ENCODE results near the gene LAMA5. TPM values are rescaled to one million over a fixed set of nuclear protein-coding genes. Genes with fewer than 3 reads are reported as not detected.

The LAMA5 gene
- total RNA-seq, 1 donor from 2014 or later = 14.1 TPM

GRCh38 chr20:62353289-62354030 lies 13.7 kb downstream of the LAMA5 start:
- Histone ChIP-seq H3K4me1 (ENCODE audit: control insufficient read depth in 3 of 3, insufficient read depth in 3 of 3, low read length in 3 of 3) (peaks cover 54 to 65% (median 63%) of the 10 kb centered on the region in 3 donors), H3K4me3 (ENCODE audit: low read length in 3 of 3) (peak overlapping the region in 1 of 3 donors; percentile 27), H3K9me3 (ENCODE audit: control insufficient read depth in 3 of 3, low read length in 3 of 3) (no peaks in the 10 kb centered on the region), H3K27me3 (ENCODE audit: control insufficient read depth in 3 of 3, insufficient read depth in 3 of 3, low read length in 3 of 3) (no peaks in the 10 kb centered on the region), H3K36me3 (ENCODE audit: control insufficient read depth in 3 of 3, insufficient read depth in 3 of 3, low read length in 3 of 3) (peaks cover 0 to 5% (median 5%) of the 10 kb centered on the region in 3 donors), H3K27ac (ENCODE audit: low read depth, low read length) (peak overlapping the region; percentile 68), H3K9ac (ENCODE audit: low read depth in 1 of 3, low read length in 3 of 3) (peak overlapping the region in 2 of 3 donors; percentile 32 to 60)

DNA sequence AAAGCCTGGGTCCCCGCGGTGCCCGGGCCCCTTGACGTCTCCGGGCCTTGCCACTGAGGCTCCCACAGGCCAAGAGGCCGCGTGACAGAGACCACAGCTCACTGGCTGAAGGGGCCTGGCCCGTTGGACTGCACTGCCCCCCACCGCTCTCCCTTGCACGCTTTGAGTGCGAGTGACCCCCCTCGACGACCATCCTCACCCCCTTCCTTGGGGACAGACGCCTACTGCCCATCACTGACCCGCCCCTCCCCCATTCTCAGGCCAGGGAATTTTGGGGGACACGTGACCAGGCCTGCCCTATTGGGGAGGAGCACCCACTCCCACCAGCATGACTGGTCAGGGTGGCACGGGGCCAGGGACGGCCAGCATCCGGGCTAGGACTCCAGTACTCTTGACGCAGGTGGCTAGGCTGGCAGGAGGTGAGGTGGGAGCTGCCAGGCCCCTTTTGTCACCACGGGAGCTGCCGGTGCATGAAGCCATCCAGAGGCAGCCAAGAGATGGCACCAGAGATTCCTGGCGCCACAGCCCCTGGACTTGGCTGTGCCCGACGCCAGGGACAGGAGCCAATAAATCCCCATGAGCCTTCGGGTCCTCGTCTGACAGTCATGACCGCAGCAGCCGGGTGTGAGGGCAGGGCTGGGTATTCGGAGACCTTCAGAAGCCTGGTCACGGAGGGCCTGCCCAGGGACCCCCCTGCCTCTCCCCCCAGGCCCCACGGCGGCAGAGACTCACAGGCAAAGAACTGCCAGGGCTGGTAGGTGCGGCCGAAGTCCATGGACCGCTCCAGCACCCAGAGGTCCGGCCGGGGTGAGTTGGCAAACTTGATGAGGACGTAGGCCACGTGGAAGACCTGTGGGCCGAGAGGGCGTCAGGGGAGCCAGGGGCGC lies 14.5 kb downstream of the LAMA5 start:
- no peaks in the 10 kb centered on the region for H3K9me3 ChIP-seq (ENCODE audit: control insufficient read depth in 3 of 3, low read length in 3 of 3)
- peaks cover 50 to 61% (median 59%) of the 10 kb centered on the region in 3 donors for H3K4me1 ChIP-seq (ENCODE audit: control insufficient read depth in 3 of 3, insufficient read depth in 3 of 3, low read length in 3 of 3)
- H3K9ac ChIP-seq (ENCODE audit: low read depth in 1 of 3, low read length in 3 of 3) = peak overlapping the region in 2 of 3 donors; percentile 32 to 60
- peak overlapping the region in 1 of 3 donors; percentile 31 for H3K4me3 ChIP-seq (ENCODE audit: low read length in 3 of 3)
- no peaks in the 10 kb centered on the region for H3K27me3 ChIP-seq (ENCODE audit: control insufficient read depth in 3 of 3, insufficient read depth in 3 of 3, low read length in 3 of 3)
- H3K27ac ChIP-seq (ENCODE audit: low read depth, low read length) = peak overlapping the region; percentile 68
- peaks cover 0 to 5% (median 5%) of the 10 kb centered on the region in 3 donors for H3K36me3 ChIP-seq (ENCODE audit: control insufficient read depth in 3 of 3, insufficient read depth in 3 of 3, low read length in 3 of 3)

DNA sequence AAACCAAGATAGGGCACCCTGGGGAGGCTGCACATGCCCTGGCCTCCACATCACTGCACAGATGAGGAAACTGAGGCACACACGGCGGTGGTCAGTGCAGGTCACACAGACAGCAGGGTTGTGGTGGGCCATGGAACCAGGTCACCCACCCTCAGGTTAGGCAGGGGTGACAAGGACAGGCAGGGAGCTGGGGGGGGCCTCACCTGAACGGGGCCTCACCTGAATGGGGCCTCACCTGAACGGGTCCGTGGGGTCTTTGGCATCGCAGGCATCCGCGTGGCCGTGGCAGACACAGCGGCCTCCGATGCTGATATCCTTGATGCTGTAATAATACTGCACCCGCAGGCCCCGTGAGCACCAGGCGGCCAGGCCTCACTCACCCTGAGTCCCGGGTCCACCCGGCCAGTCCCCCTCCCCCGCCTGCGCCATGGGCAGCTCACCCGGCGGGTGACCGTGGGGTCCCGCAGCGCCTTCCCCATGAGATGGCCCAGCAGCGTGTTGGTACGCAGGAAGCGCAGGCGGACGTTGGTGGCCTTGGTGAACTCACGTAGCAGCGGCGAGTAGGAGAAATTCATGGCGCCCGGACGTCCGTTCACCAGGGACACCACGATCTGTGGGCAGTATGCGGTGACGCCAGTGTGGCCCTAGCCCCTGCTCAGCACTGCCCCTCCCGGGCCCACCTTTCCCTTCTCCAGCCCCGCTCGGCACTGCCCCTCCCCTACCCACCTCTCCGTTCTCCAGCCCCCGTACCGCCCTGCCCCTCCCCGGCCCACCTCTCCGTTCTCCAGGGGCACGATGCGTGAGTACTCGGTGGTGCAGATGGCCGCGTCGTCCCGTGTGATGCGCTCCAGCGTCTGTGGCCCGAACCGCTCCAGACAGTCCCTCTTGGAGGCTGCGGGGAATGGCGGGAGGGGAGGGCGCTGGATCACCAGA lies 15.4 kb downstream of the LAMA5 start:
- no peak overlapping the region for H3K4me3 ChIP-seq (ENCODE audit: low read length in 3 of 3)
- H3K9me3 ChIP-seq (ENCODE audit: control insufficient read depth in 3 of 3, low read length in 3 of 3) = no peaks in the 10 kb centered on the region
- H3K36me3 ChIP-seq (ENCODE audit: control insufficient read depth in 3 of 3, insufficient read depth in 3 of 3, low read length in 3 of 3) = peaks cover 0 to 5% (median 5%) of the 10 kb centered on the region in 3 donors
- H3K9ac ChIP-seq (ENCODE audit: low read depth in 1 of 3, low read length in 3 of 3) = no peak overlapping the region
- peaks cover 46 to 61% (median 59%) of the 10 kb centered on the region in 3 donors for H3K4me1 ChIP-seq (ENCODE audit: control insufficient read depth in 3 of 3, insufficient read depth in 3 of 3, low read length in 3 of 3)
- no peaks in the 10 kb centered on the region for H3K27me3 ChIP-seq (ENCODE audit: control insufficient read depth in 3 of 3, insufficient read depth in 3 of 3, low read length in 3 of 3)
- H3K27ac ChIP-seq (ENCODE audit: low read depth, low read length) = no peak overlapping the region

DNA sequence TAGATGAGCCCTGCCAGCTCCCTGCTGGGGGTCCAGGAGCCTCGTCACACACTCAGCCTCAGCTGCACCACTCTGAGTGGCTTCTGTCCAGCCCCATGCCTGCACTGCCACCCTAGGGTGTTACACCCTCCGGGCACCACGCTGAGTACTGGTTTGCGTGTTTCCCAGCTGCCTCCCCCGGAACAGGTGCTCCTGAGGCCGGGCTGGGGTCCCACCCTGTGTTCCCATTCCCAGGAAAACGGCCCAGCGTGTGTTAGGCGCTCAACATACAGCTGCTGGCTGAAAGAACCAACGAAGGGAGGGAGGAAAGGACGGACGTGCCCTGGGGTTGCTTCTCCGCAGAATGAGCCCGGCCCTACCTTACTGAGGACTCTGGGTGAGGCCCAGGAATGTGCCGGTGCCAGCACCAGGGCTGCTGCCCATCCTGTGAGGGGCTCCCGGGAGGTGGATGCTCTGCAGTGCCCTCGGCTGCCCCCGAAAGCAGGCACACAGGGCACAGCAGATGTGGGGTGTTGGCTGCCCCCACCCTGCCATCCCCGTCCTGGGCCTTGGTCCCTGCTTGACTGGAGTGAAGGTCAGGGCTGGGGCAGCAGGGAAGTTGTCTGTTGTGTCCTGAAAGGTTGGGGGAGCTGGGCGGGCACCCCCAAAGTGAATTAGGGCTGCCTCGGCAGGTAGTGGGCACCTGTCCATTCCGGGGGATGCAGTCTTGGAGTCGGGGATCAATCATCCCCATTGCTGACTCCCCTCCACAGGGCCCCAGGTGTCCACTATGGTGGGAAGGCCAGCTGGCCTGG lies 16.3 kb downstream of the LAMA5 start:
- Histone ChIP-seq H3K9ac (ENCODE audit: low read depth in 1 of 3, low read length in 3 of 3) (no peak overlapping the region), H3K27ac (ENCODE audit: low read depth, low read length) (no peak overlapping the region), H3K36me3 (ENCODE audit: control insufficient read depth in 3 of 3, insufficient read depth in 3 of 3, low read length in 3 of 3) (peaks cover 0 to 7% (median 5%) of the 10 kb centered on the region in 3 donors), H3K4me1 (ENCODE audit: control insufficient read depth in 3 of 3, insufficient read depth in 3 of 3, low read length in 3 of 3) (peaks cover 37 to 54% (median 53%) of the 10 kb centered on the region in 3 donors), H3K27me3 (ENCODE audit: control insufficient read depth in 3 of 3, insufficient read depth in 3 of 3, low read length in 3 of 3) (no peaks in the 10 kb centered on the region), H3K9me3 (ENCODE audit: control insufficient read depth in 3 of 3, low read length in 3 of 3) (no peaks in the 10 kb centered on the region), H3K4me3 (ENCODE audit: low read length in 3 of 3) (no peak overlapping the region)

DNA sequence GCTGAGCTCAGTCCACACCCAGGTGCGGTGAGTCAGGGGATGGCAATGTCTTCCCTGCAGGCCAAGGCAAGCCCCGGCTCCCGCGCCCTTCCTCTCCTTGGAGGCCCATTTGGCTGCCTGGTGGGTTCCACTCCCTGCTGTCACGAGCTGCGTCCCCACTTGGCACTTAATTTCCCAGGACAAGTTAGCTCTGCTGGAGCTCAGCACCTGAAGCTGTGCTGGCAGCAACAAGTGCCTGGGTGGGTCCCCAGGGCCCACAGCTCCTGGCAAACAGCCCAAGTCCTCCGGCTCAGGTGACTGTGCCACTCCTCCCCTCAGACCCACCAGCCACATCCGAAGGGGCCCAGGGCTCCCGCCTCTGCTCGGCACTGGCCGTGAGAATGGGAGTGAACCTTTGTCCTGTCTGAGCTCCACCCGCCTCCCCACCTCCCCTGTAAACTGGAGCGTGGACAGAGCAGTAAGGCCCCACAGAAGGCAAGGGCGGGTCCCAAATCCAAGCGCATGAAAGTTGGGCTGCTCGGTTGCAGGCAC lies 16.9 kb downstream of the LAMA5 start:
- peaks cover 30 to 47% (median 47%) of the 10 kb centered on the region in 3 donors for H3K4me1 ChIP-seq (ENCODE audit: control insufficient read depth in 3 of 3, insufficient read depth in 3 of 3, low read length in 3 of 3)

DNA sequence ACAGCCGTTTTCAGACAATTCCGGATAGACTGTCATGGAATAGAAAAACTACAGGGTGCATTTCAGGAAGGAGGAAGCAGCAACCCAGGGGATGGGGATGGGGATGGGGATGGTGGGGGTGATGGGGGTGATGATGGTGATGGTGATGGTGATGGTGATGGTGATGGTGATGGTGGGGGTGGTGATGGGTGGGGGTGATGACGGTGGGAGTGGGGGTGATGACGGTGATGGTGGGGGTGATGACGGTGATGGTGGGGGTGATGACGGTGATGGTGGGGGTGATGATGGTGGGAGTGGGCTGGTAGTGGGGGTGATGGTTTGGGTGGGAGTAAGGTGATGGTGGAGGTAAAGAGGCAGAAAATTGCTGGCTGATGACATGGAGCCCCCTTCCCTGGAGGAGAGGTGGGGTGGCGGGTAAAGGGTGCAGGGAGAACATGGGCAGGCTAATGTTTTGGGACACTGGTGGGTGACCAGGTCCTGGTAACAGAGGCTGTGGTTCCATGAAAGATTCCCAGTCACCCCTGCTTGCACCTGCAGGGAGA lies 17.5 kb downstream of the LAMA5 start:
- Histone ChIP-seq H3K4me1 (ENCODE audit: control insufficient read depth in 3 of 3, insufficient read depth in 3 of 3, low read length in 3 of 3) (peaks cover 25 to 42% (median 41%) of the 10 kb centered on the region in 3 donors), H3K9ac (ENCODE audit: low read depth in 1 of 3, low read length in 3 of 3) (no peak overlapping the region), H3K9me3 (ENCODE audit: control insufficient read depth in 3 of 3, low read length in 3 of 3) (no peaks in the 10 kb centered on the region), H3K27me3 (ENCODE audit: control insufficient read depth in 3 of 3, insufficient read depth in 3 of 3, low read length in 3 of 3) (no peaks in the 10 kb centered on the region), H3K27ac (ENCODE audit: low read depth, low read length) (no peak overlapping the region), H3K36me3 (ENCODE audit: control insufficient read depth in 3 of 3, insufficient read depth in 3 of 3, low read length in 3 of 3) (peaks cover 0 to 7% (median 5%) of the 10 kb centered on the region in 3 donors), H3K4me3 (ENCODE audit: low read length in 3 of 3) (no peak overlapping the region)

More for the DNA sequence above, 16.9 kb downstream of the LAMA5 start:
- H3K36me3 ChIP-seq (ENCODE audit: control insufficient read depth in 3 of 3, insufficient read depth in 3 of 3, low read length in 3 of 3) = peaks cover 0 to 7% (median 5%) of the 10 kb centered on the region in 3 donors
- no peak overlapping the region for H3K4me3 ChIP-seq (ENCODE audit: low read length in 3 of 3)
- H3K27ac ChIP-seq (ENCODE audit: low read depth, low read length) = no peak overlapping the region
- no peaks in the 10 kb centered on the region for H3K9me3 ChIP-seq (ENCODE audit: control insufficient read depth in 3 of 3, low read length in 3 of 3)
- no peaks in the 10 kb centered on the region for H3K27me3 ChIP-seq (ENCODE audit: control insufficient read depth in 3 of 3, insufficient read depth in 3 of 3, low read length in 3 of 3)
- H3K9ac ChIP-seq (ENCODE audit: low read depth in 1 of 3, low read length in 3 of 3) = no peak overlapping the region

GRCh38 chr20:62348604-62349003 lies 18.5 kb downstream of the LAMA5 start:
- no peak overlapping the region for H3K9ac ChIP-seq (ENCODE audit: low read depth in 1 of 3, low read length in 3 of 3)
- H3K4me3 ChIP-seq (ENCODE audit: low read length in 3 of 3) = no peak overlapping the region
- peaks cover 0 to 7% (median 5%) of the 10 kb centered on the region in 3 donors for H3K36me3 ChIP-seq (ENCODE audit: control insufficient read depth in 3 of 3, insufficient read depth in 3 of 3, low read length in 3 of 3)
- H3K4me1 ChIP-seq (ENCODE audit: control insufficient read depth in 3 of 3, insufficient read depth in 3 of 3, low read length in 3 of 3) = peaks cover 21 to 34% (median 34%) of the 10 kb centered on the region in 3 donors
- H3K27me3 ChIP-seq (ENCODE audit: control insufficient read depth in 3 of 3, insufficient read depth in 3 of 3, low read length in 3 of 3) = no peaks in the 10 kb centered on the region
- no peak overlapping the region for H3K27ac ChIP-seq (ENCODE audit: low read depth, low read length)
- no peaks in the 10 kb centered on the region for H3K9me3 ChIP-seq (ENCODE audit: control insufficient read depth in 3 of 3, low read length in 3 of 3)

- H3K9ac ChIP-seq (ENCODE audit: low read depth in 1 of 3, low read length in 3 of 3) = peak overlapping the region in 1 of 3 donors; percentile 23
- no peak overlapping the region for H3K4me3 ChIP-seq (ENCODE audit: low read length in 3 of 3)
- H3K36me3 ChIP-seq (ENCODE audit: control insufficient read depth in 3 of 3, insufficient read depth in 3 of 3, low read length in 3 of 3) = peaks cover 0 to 5% (median 4%) of the 10 kb centered on the region in 3 donors
- peaks cover 10 to 24% (median 23%) of the 10 kb centered on the region in 3 donors for H3K4me1 ChIP-seq (ENCODE audit: control insufficient read depth in 3 of 3, insufficient read depth in 3 of 3, low read length in 3 of 3)
- H3K9me3 ChIP-seq (ENCODE audit: control insufficient read depth in 3 of 3, low read length in 3 of 3) = no peaks in the 10 kb centered on the region
- peak overlapping the region; percentile 6 for H3K27ac ChIP-seq (ENCODE audit: low read depth, low read length)
- no peaks in the 10 kb centered on the region for H3K27me3 ChIP-seq (ENCODE audit: control insufficient read depth in 3 of 3, insufficient read depth in 3 of 3, low read length in 3 of 3)
Measured at GRCh38 chr20:62347445-62347844, 19.7 kb downstream of the LAMA5 start.
